ENCODE measurements around the gene ANKRD33. TPM values are rescaled to one million over a fixed set of nuclear protein-coding genes. Genes with fewer than 3 reads are reported as not detected.

ANKRD33 gene
- total RNA-seq, 1 donor from 2014 or later = not detected

- H3K4me3 ChIP-seq (ENCODE audit: insufficient read depth, low read depth, low read length) = no peak overlapping the region
- peaks cover 18% of the 10 kb centered on the region for H3K4me1 Mint-ChIP-seq (ENCODE audit: low read depth, unreplicated experiment)
- no peaks in the 10 kb centered on the region for H3K36me3 Mint-ChIP-seq (ENCODE audit: low read depth, unreplicated experiment)
- H3K9me3 Mint-ChIP-seq (ENCODE audit: unreplicated experiment) = no peaks in the 10 kb centered on the region
- no peak for DNase-seq (ENCODE audit: low read depth)
- no peak overlapping the region for H3K27ac ChIP-seq (ENCODE audit: low read depth, low read length)
- H3K27me3 Mint-ChIP-seq (ENCODE audit: low read depth, unreplicated experiment) = peaks cover 48% of the 10 kb centered on the region
- TF ChIP-seq EZH2 (IDR thresholded peaks at IDR 0.05; ENCODE audit: insufficient read depth, low read length) (no peak), CTCF (IDR thresholded peaks at IDR 0.05; ENCODE audit: insufficient read depth, low read depth, low read length) (no peak)
- H4K20me1 ChIP-seq (ENCODE audit: insufficient read depth, low read length) = no peaks in the 10 kb centered on the region
- no peak for FAIRE-seq
- H3K9me3 ChIP-seq (ENCODE audit: insufficient read depth, low read depth, low read length) = no peaks in the 10 kb centered on the region
- no peaks in the 10 kb centered on the region for H3K36me3 ChIP-seq (ENCODE audit: insufficient read depth, low read length)
- no peak overlapping the region for H3K27ac Mint-ChIP-seq (ENCODE audit: unreplicated experiment)
- H2AFZ ChIP-seq (ENCODE audit: low read depth, low read length) = peak overlapping the region; percentile 64
- H3K4me1 ChIP-seq (ENCODE audit: insufficient read depth, low read length) = peaks cover 26% of the 10 kb centered on the region
- peak overlapping the region; percentile 84 for H3K4me2 ChIP-seq (ENCODE audit: low read length)
- H3K79me2 ChIP-seq (ENCODE audit: insufficient read depth, low read length) = no peaks in the 10 kb centered on the region
- peak overlapping the region; percentile 76 for H3K4me3 Mint-ChIP-seq (ENCODE audit: unreplicated experiment)
- peaks cover 5% of the 10 kb centered on the region for H3K27me3 ChIP-seq (ENCODE audit: insufficient read depth, low read length)
- H3K9ac ChIP-seq (ENCODE audit: low read length) = peak overlapping the region; percentile 6
Measured at GRCh38 chr12:51864833-51865670, 22.9 kb upstream of the ANKRD33 start.

GRCh38 chr12:51865757-51866270 lies 22.1 kb upstream of the ANKRD33 start:
- H3K4me1 ChIP-seq (ENCODE audit: insufficient read depth, low read length) = peaks cover 26% of the 10 kb centered on the region
- H3K4me3 Mint-ChIP-seq (ENCODE audit: unreplicated experiment) = no peak overlapping the region

More at GRCh38 chr12:51865757-51866270, 22.1 kb upstream of the ANKRD33 start:
- H4K20me1 ChIP-seq (ENCODE audit: insufficient read depth, low read length) = no peaks in the 10 kb centered on the region
- H3K27ac Mint-ChIP-seq (ENCODE audit: unreplicated experiment) = no peak overlapping the region
- no peak for DNase-seq (ENCODE audit: low read depth)
- FAIRE-seq = no peak
- H3K4me2 ChIP-seq (ENCODE audit: low read length) = no peak overlapping the region
- H3K9me3 ChIP-seq (ENCODE audit: insufficient read depth, low read depth, low read length) = no peaks in the 10 kb centered on the region
- H3K36me3 ChIP-seq (ENCODE audit: insufficient read depth, low read length) = no peaks in the 10 kb centered on the region
- H3K27me3 Mint-ChIP-seq (ENCODE audit: low read depth, unreplicated experiment) = peaks cover 55% of the 10 kb centered on the region
- H3K9me3 Mint-ChIP-seq (ENCODE audit: unreplicated experiment) = no peaks in the 10 kb centered on the region
- no peak overlapping the region for H3K9ac ChIP-seq (ENCODE audit: low read length)
- no peaks in the 10 kb centered on the region for H3K79me2 ChIP-seq (ENCODE audit: insufficient read depth, low read length)
- no peak overlapping the region for H3K27ac ChIP-seq (ENCODE audit: low read depth, low read length)
- no peak overlapping the region for H2AFZ ChIP-seq (ENCODE audit: low read depth, low read length)
- peaks cover 23% of the 10 kb centered on the region for H3K4me1 Mint-ChIP-seq (ENCODE audit: low read depth, unreplicated experiment)
- no peak for TF ChIP-seq CTCF (IDR thresholded peaks at IDR 0.05; ENCODE audit: insufficient read depth, low read depth, low read length)
- no peak for TF ChIP-seq EZH2 (IDR thresholded peaks at IDR 0.05; ENCODE audit: insufficient read depth, low read length)
- no peak overlapping the region for H3K4me3 ChIP-seq (ENCODE audit: insufficient read depth, low read depth, low read length)
- peaks cover 7% of the 10 kb centered on the region for H3K27me3 ChIP-seq (ENCODE audit: insufficient read depth, low read length)
- H3K36me3 Mint-ChIP-seq (ENCODE audit: low read depth, unreplicated experiment) = no peaks in the 10 kb centered on the region

Measured in astrocyte (in vitro differentiated cells and primary cell).